Heart left ventricle (tissue), 16 donors: ENCODE measurements around the gene NRCAM. TPM values are rescaled to one million over a fixed set of nuclear protein-coding genes. Genes with fewer than 3 reads are reported as not detected.

Experiments
- ATAC-seq, 4 donors: fragments of 200-7000 bp; cut with Tn5 transposase; one replicate each; pipeline ENCODE4 v1.9.1; 2020 to 2022; ENCODE audit warnings: moderate library complexity in 4 of 4, mild to moderate bottlenecking in 3 of 4, moderate number of reproducible peaks in 1 of 4
- DNase-seq, 5 donors: peaks; one replicate each; pipeline ENCODE4 v3.0.0-alpha.2; 2020
- H3K27ac ChIP-seq, 12 donors: fragments of 200-600 bp; sonication (generic) in 4 of 12; one replicate each; pipeline versions ENCODE4 v1.5.0 to v1.8.0; 2016 to 2022; ENCODE audit warnings: mild to moderate bottlenecking in 2 of 12
- H3K27me3 ChIP-seq, 9 donors: fragments of 200-600 bp; sonication (generic) in 2 of 9; one replicate each; pipeline versions ENCODE4 v1.5.1 to v1.8.0; 2016 to 2022; ENCODE audit warnings: mild to moderate bottlenecking in 3 of 9
- H3K36me3 ChIP-seq, 9 donors: fragments of 200-600 bp; sonication (generic) in 2 of 9; one replicate each; pipeline versions ENCODE4 v1.5.0 to v1.8.0; 2018 to 2022; ENCODE audit warnings: mild to moderate bottlenecking in 2 of 9
- H3K4me1 ChIP-seq, 12 donors: fragments of 200-600 bp; sonication (generic) in 4 of 12; one replicate each; pipeline versions ENCODE4 v1.5.0 to v1.8.0; 2016 to 2022; ENCODE audit warnings: mild to moderate bottlenecking in 3 of 12
- H3K4me3 ChIP-seq, 12 donors: fragments of 200-600 bp; sonication (generic) in 4 of 12; one replicate each; pipeline versions ENCODE4 v1.5.0 to v1.8.0; 2017 to 2022; ENCODE audit warnings: mild to moderate bottlenecking in 9 of 12, moderate library complexity in 4 of 12
- H3K9me3 ChIP-seq, 12 donors: fragments of 200-600 bp; sonication (generic) in 4 of 12; one replicate each; pipeline versions ENCODE4 v1.5.0 to v1.8.0; 2016 to 2022; ENCODE audit warnings: mild to moderate bottlenecking in 1 of 12
- POLR2A ChIP-seq, 2 donors: fragments of 450-650 bp; IDR thresholded peaks; one replicate each; pipeline ENCODE4 v1.6.1; 2017; ENCODE audit warnings: antibody characterized with exemption in 2 of 2, mild to moderate bottlenecking in 2 of 2, moderate library complexity in 2 of 2
- WGBS, 4 donors: extraction: QIAGEN DNeasy Blood & Tissue Kit in 2 of 4; methylation state at CpG; one replicate each; pipeline versions ENCODE4 v1.1.5 to v1.1.7; 2013 to 2018; 5-methylcytosine and 5-hydroxymethylcytosine counted together
- intact Hi-C, 10 donors: fragments of 100-400 bp; cut with DNase I; formaldehyde crosslinking; loops; one replicate each; pipeline versions ENCODE4 v1.11.1 to v1.14.2; 2022
- polyA plus RNA-seq, 2 donors: library from polyadenylated mRNA; stranded (reverse); fragments of 200-250 nt; gene quantifications; one replicate each; pipeline ENCODE4 v1.2.3, GENCODE V29; 2013
- total RNA-seq, 9 donors: library from RNA; depleted of rRNA in 2 of 9; stranded (reverse); fragments of >200 nt in 2 of 9; fragmentation: NEBNext Ultra II Directional in 3 of 9; extraction: Animal tissue kit (Norgen Biotek cat#: 25700) in 3 of 9; gene quantifications; one replicate each; pipeline versions ENCODE4 v1.1.0 to v1.2.4, GENCODE V29; 2016 to 2023
- TF ChIP-seq, protein P1 (sequence below), 12 donors: fragments of 200-600 bp; sonication (generic) in 4 of 12; IDR thresholded peaks; one replicate each; pipeline versions ENCODE4 v1.5.0 to v1.8.0; 2018 to 2022; ENCODE audit warnings: antibody characterized with exemption in 12 of 12, mild to moderate bottlenecking in 5 of 12
- donor health status: ischemic (EF 13 %, LVEDD 7.1; RV severe dilation, severe dysfunction).
- donor health status: healthy with polysubstance abuse.
- donor health status: DM: no; HTN: yes; CAD: no.
- donor health status: DM: no; HTN: no; CAD: no.
- donor health status: ischemic (EF 25% LVEDD 6.9; RV normal size, moderate dysfunction).
- donor health status: ischemic (EF 25% LVEDD 5.7; RV mildly dilated, moderate dysfunction).
- donor health status: healthy.
- donor health status: DM: yes; HTN: yes; CAD: no.
- donor health status: ischemic (EF 35%, LVEDD 5.7; RV mildly dilated, moderate dysfunction).
- donor health status: nonischemic (EF 11% LVEDD 7.7; RV severe dilation, severe dysfunction).
- donor health status: DM: yes; HTN: yes; CAD: no.
- donor health status: PGD.
- donor health status: ischemic (EF 29% LVEDD 5.4; RV normal size, mild dysfunction).
- donor health status: nonischemic (EF 23%, LVEDD 6.1; RV moderate dilation, normal function).

Gene NRCAM
- total and polyA plus RNA-seq, 11 donors: 0.07 to 2.5 (median 0.36) TPM

DNA sequence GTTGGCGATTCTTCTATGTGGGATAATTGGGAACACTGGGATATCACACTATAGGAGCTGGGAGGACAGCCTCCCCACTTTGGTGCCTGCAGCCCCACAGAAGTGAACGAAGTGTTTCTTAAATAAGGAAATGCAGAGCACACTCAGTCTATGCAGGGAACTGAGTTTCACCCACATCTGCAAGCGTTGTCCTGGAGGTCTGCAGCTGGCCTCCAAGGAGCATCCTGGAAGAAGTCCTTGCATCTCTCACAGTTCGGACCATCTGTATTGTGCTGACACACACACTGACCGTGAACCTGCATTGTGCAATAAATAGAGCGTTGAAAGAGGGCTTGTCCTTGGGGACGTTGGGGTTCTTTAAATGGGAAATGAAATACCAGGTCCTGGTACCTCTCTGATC is 351.9 kb downstream of the NRCAM start:
- intact Hi-C loops: no loop called here
- Histone ChIP-seq H3K27me3 (no peaks in the 10 kb centered on the region), H3K4me3 (no peak overlapping the region), H3K36me3 (no peaks in the 10 kb centered on the region), H3K9me3 (no peaks in the 10 kb centered on the region), H3K27ac (peak overlapping the region in 2 of 12 donors; percentile 31 to 32), H3K4me1 (peaks cover 0 to 10% (median 0%) of the 10 kb centered on the region in 12 donors)
- WGBS, 4 donors: 74 to 82% (median 76%) methylated on average over 7 of the region's 7 CpGs
- peak in 2 of 5 donors; percentile 30 to 33 for DNase-seq
- no peak for TF ChIP-seq POLR2A (IDR thresholded peaks at IDR 0.05)
- TF ChIP-seq, protein P1, sequence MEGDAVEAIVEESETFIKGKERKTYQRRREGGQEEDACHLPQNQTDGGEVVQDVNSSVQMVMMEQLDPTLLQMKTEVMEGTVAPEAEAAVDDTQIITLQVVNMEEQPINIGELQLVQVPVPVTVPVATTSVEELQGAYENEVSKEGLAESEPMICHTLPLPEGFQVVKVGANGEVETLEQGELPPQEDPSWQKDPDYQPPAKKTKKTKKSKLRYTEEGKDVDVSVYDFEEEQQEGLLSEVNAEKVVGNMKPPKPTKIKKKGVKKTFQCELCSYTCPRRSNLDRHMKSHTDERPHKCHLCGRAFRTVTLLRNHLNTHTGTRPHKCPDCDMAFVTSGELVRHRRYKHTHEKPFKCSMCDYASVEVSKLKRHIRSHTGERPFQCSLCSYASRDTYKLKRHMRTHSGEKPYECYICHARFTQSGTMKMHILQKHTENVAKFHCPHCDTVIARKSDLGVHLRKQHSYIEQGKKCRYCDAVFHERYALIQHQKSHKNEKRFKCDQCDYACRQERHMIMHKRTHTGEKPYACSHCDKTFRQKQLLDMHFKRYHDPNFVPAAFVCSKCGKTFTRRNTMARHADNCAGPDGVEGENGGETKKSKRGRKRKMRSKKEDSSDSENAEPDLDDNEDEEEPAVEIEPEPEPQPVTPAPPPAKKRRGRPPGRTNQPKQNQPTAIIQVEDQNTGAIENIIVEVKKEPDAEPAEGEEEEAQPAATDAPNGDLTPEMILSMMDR (IDR thresholded peaks at IDR 0.05): no peak
- ATAC-seq: peak; percentile 74 to 86 (median 80)

DNA sequence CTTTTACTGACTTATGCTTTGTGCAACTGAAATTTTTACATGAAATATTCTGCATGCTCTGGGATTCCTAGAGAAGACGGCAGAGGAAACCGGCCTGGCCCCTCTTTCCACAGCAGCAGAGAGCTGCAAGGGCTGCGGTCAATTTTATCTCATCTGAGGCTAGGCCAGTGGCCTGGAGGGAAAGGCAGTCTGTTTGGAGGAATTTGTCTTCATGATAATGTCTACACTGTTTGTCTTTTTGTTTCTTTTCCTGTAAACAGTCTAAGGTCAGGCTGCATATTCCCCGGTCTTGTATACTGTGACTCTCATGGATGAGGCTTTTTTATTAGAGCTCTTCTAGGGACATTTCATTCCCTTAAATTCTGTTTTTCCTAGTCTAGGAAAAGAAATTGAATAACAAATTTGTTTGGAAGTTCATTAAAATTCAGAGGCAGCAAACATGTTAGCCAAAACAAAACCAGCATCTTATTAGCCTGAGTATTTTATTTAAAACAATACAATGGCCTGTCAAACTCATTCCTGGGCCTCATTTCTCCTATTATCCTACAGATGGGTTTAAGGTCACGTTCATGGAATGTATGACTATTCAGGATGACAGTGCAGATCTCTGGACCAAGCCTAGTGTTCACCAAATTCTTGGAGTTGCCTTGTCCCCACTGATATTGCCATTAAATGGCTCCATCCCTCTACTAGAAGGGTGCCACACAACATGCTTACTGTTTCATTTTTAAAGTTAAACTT is 352.5 kb downstream of the NRCAM start:
- no peak overlapping the region for H3K4me3 ChIP-seq
- no peaks in the 10 kb centered on the region for H3K36me3 ChIP-seq
- DNase-seq: peak in 2 of 5 donors; percentile 22 to 33
- TF ChIP-seq, protein P1 (IDR thresholded peaks at IDR 0.05): no peak
- no peak for TF ChIP-seq POLR2A (IDR thresholded peaks at IDR 0.05)
- peak; percentile 36 to 70 (median 62) for ATAC-seq
- H3K27me3 ChIP-seq: no peaks in the 10 kb centered on the region
- peak overlapping the region in 4 of 12 donors; percentile 18 to 32 (median 31) for H3K27ac ChIP-seq
- intact Hi-C loops: no loop called here
- WGBS, 4 donors: 73 to 90% (median 81%) methylated on average over 5 of the region's 5 CpGs
- no peaks in the 10 kb centered on the region for H3K9me3 ChIP-seq
- H3K4me1 ChIP-seq: peaks cover 0 to 10% (median 0%) of the 10 kb centered on the region in 12 donors

DNA sequence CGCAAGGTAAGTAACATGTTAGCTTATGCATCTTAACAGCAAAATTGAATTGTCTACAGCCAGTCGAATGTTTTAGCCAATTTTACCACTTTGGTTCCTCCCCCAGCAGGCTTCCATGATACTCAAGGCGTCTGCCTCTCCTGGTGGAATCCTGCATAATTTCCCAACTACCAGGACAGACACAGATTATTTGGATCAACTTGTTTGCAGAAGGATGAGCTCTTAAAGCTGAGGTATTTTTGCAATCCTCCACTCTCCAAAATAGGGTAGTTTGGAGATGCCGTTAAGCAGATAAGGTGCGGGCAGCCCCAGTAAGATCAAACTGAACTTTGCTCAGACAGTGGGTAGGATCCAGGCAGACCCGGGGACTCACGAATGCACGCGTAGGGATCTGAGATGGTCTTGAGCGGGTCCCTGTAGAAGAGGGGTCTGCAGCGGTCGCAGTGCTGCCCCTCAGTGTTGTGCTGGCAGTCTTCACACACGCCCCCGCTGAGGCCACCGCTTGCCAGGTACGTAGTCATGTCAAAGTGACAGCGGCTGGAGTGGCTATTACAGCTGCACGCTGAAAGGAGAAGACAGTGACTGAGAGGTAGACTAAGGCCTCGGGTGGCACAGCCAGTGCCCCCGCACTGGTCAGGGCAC is 353.4 kb downstream of the NRCAM start:
- H3K9me3 ChIP-seq: no peaks in the 10 kb centered on the region
- 91 to 95% (median 94%) methylated on average over 18 to 20 of the region's 20 CpGs for WGBS, 4 donors
- DNase-seq (no peak), ATAC-seq (no peak)
- intact Hi-C loops: no loop called here
- H3K27me3 ChIP-seq: no peaks in the 10 kb centered on the region
- H3K36me3 ChIP-seq: no peaks in the 10 kb centered on the region
- H3K4me1 ChIP-seq: peaks cover 0 to 10% (median 0%) of the 10 kb centered on the region in 12 donors
- no peak overlapping the region for H3K4me3 ChIP-seq
- TF ChIP-seq, protein P1 (IDR thresholded peaks at IDR 0.05): no peak
- TF ChIP-seq POLR2A (IDR thresholded peaks at IDR 0.05): no peak
- no peak overlapping the region for H3K27ac ChIP-seq

DNA sequence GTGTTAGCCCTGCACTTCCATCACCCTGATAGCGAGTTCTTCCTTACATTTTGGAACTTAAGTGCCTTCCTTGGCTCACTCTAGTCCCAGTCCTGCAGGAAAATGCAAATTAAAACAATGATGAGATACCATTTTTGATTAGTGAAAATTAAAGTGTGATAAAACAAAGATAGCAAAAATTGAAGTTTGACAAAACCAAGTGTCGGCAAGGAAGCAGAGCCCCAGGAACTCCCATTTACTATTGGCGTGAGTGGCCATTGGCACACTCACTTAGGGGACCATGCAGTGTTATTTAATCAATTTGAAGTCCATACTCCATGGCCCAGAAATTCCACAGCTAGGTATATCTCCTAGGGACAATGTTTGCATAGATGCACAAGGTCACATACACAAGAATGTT is 354.5 kb downstream of the NRCAM start:
- Histone ChIP-seq H3K27me3 (no peaks in the 10 kb centered on the region), H3K27ac (no peak overlapping the region), H3K4me3 (no peak overlapping the region), H3K36me3 (no peaks in the 10 kb centered on the region), H3K4me1 (peaks cover 0 to 6% (median 0%) of the 10 kb centered on the region in 12 donors), H3K9me3 (no peaks in the 10 kb centered on the region)
- 96 to 99% (median 97%) methylated on average over 3 of the region's 3 CpGs for WGBS, 4 donors
- ATAC-seq (no peak), DNase-seq (no peak)
- intact Hi-C loops: no loop called here
- TF ChIP-seq, protein P1 (IDR thresholded peaks at IDR 0.05): no peak
- TF ChIP-seq POLR2A (IDR thresholded peaks at IDR 0.05): no peak
